K562 (cell line): Measurements from ENCODE around the gene DEFB108B. TPM values are rescaled to one million over a fixed set of nuclear protein-coding genes. Genes with fewer than 3 reads are reported as not detected.
A peak's percentile ranks its signal among the peaks of the same experiment; 100 is the strongest.
"Not testable (repeated sequence)": the region's sequence is repeated elsewhere in the genome, so short reads cannot be mapped to it uniquely, and the experiment has no call there.

Experiments
- ATAC-seq: fragments of 200-7000 bp; cut with Tn5 transposase; 3 replicates; pipeline ENCODE4 v1.9.1; 2020; ENCODE audit warnings: moderate library complexity
- BruUV-seq: library from RNA; stranded (reverse); fragments of 400-500 nt; replicated peaks from 2 replicates; lab custom pipeline; 2021; lab: Mats Ljungman, UMichigan
- CTCF ChIA-PET: fragments of 300-600 bp; formaldehyde crosslinking; extraction: SDS; loops from one replicate; lab custom pipeline; 2021; ENCODE audit warnings: low intra/inter-chr PET ratio; lab: Yijun Ruan, JAX
- POLR2A ChIA-PET: fragments of 300-600, 350-650 bp; sonication (Branson Sonifier 250); formaldehyde crosslinking; extraction: SDS; loops from one replicate; lab custom pipeline; 2021; ENCODE audit warnings: antibody characterized with exemption, inconsistent platforms; lab: Yijun Ruan, JAX
- DNase-seq, 4 experiments: peaks; one replicate each; pipeline versions ENCODE4 v3.0.0 to v3.0.0-alpha.2; 2011 to 2018; ENCODE audit warnings: low spot score in 3 of 4, mixed read lengths in 3 of 4; ENCODE audit errors: extremely low read depth in 1 of 4
- FAIRE-seq: peaks from 2 replicates; lab custom pipeline; 2011; peaks lifted over from hg19 to GRCh38; lab: Jason Lieb, UNC
- H2AFZ ChIP-seq: 2 replicates; pipeline ENCODE4 v1.6.0; 2011; ENCODE audit warnings: low read depth, low read length, control low read depth, inconsistent platforms
- H3K27ac ChIP-seq: fragments of 200-600 bp; 3 replicates; pipeline ENCODE4 v1.8.0; 2011; ENCODE audit warnings: low read depth, mild to moderate bottlenecking, control low read depth, inconsistent platforms, low read length, moderate library complexity, mixed read lengths; ENCODE audit errors: extremely low read depth
- H3K27me3 ChIP-seq, 2 experiments: fragments of 300-600 bp in 1 of 2; 2 replicates in 1 of 2; 3 replicates in 1 of 2; pipeline versions ENCODE4 v1.6.0 to v1.8.0; 2011; ENCODE audit warnings: inconsistent platforms in 2 of 2, low read length in 2 of 2, mild to moderate bottlenecking in 1 of 2, mixed read lengths in 1 of 2, moderate library complexity in 1 of 2; ENCODE audit not compliant: control insufficient read depth in 2 of 2, insufficient read depth in 2 of 2
- H3K36me3 ChIP-seq: fragments of 300-600 bp; 3 replicates; pipeline ENCODE4 v1.8.0; 2011; ENCODE audit warnings: mild to moderate bottlenecking, low read length, inconsistent platforms; ENCODE audit not compliant: control insufficient read depth, insufficient read depth
- H3K4me1 ChIP-seq, 2 experiments: fragments of 200-600 bp in 1 of 2; replicated peaks in 1 of 2; 2 replicates in 1 of 2; 3 replicates in 1 of 2; pipeline versions ENCODE4 v1.5.1 to v1.8.0; 2011; ENCODE audit warnings: inconsistent platforms in 2 of 2, low read length in 2 of 2, mild to moderate bottlenecking in 1 of 2, mixed read lengths in 1 of 2, moderate library complexity in 1 of 2; ENCODE audit not compliant: control insufficient read depth in 2 of 2, insufficient read depth in 2 of 2
- H3K4me2 ChIP-seq: 2 replicates; pipeline ENCODE4 v1.6.1; 2011; ENCODE audit warnings: low read length, control low read depth, inconsistent platforms, mixed read lengths; ENCODE audit not compliant: insufficient read depth
- H3K4me3 ChIP-seq: fragments of 200-600 bp; sonication (generic), shearing (Covaris generic); 2 replicates; pipeline ENCODE4 v1.5.1; 2016; ENCODE audit warnings: control low read depth, inconsistent platforms
- H3K79me2 ChIP-seq: fragments of 200-600 bp; 3 replicates; pipeline ENCODE4 v1.8.0; 2011; ENCODE audit warnings: low read length, inconsistent platforms; ENCODE audit not compliant: control insufficient read depth, insufficient read depth
- H3K9ac ChIP-seq, 2 experiments: 2 replicates each; pipeline versions ENCODE4 v1.6.0 to v1.6.1; 2011; ENCODE audit warnings: low read depth in 2 of 2, low read length in 2 of 2, control low read depth in 1 of 2, inconsistent platforms in 1 of 2, mild to moderate bottlenecking in 1 of 2, mixed read lengths in 1 of 2; ENCODE audit not compliant: insufficient read depth in 1 of 2
- H3K9me1 ChIP-seq: one replicate; pipeline ENCODE4 v1.6.0; 2011; ENCODE audit warnings: inconsistent platforms, mild to moderate bottlenecking, low read length, moderate library complexity; ENCODE audit not compliant: control insufficient read depth, insufficient read depth
- H3K9me3 ChIP-seq: replicated peaks from 2 replicates; pipeline ENCODE4 v1.5.1; 2011; ENCODE audit warnings: low read depth, low read length, inconsistent platforms; ENCODE audit not compliant: control insufficient read depth, insufficient read depth
- H4K20me1 ChIP-seq: replicated peaks from 2 replicates; pipeline ENCODE4 v1.6.1; 2011; ENCODE audit warnings: low read length, inconsistent platforms, mixed read lengths; ENCODE audit not compliant: control insufficient read depth, insufficient read depth
- TFE3 ChIP-seq: fragments of 450-650 bp; formaldehyde crosslinking; IDR thresholded peaks from 2 replicates; pipeline ENCODE4 v1.4.0; 2020; ENCODE audit warnings: mild to moderate bottlenecking, mixed read lengths
- WGBS: fragments of 100-300 bp; shearing (Covaris generic); methylation state at CpG from one replicate; pipeline ENCODE4 v1.1.6; 2016; ENCODE audit warnings: low coverage, mixed read lengths; ENCODE audit not compliant: insufficient coverage; ENCODE audit errors: missing lambda C conversion rate; 5-methylcytosine and 5-hydroxymethylcytosine counted together
- in situ Hi-C: fragments of 300-500 bp; cut with MboI; formaldehyde crosslinking; loops from 4 replicates; pipeline ENCODE4 v1.15.0; 2018; ENCODE audit warnings: inconsistent platforms, mixed read lengths
- intact Hi-C: fragments of 100-400 bp; cut with micrococcal nuclease; formaldehyde crosslinking; loops from 2 replicates; pipeline ENCODE4 v1.14.2; 2022
- polyA plus RNA-seq, 8 experiments: library from polyadenylated mRNA; depleted of rRNA in 4 of 8; stranded (reverse) in 5 of 8; unstranded in 3 of 8; fragments of >200 nt; fragmentation: Nextera tagmentation in 2 of 8; fragmentation: Illumina TruSeq in 1 of 8; extraction: Ambion mirVana in 2 of 8; extraction: Trizol in 1 of 8; gene quantifications; 2 replicates each; pipeline versions ENCODE4 v1.2.1 to v1.2.3, GENCODE V29; 2011 to 2014; ENCODE audit warnings: inconsistent platforms in 1 of 8, missing spikeins in 1 of 8
- total RNA-seq, 7 experiments: library from RNA; depleted of rRNA in 6 of 7; stranded (reverse); fragments of >200 nt in 6 of 7; fragmentation: Illumina TruSeq in 2 of 7; extraction: Trizol in 2 of 7; gene quantifications; 2 replicates each; pipeline versions ENCODE4 v1.2.1 to v1.2.3, GENCODE V29; 2011 to 2021; ENCODE audit warnings: low replicate concordance in 1 of 7
- TF ChIP-seq, protein P1 (sequence below): sonication (generic); formaldehyde crosslinking; IDR thresholded peaks from 2 replicates; pipeline ENCODE4 v1.9.0; 2022; ENCODE audit warnings: mild to moderate bottlenecking, missing genetic modification reagents

The DEFB108B gene
- total and polyA plus RNA-seq, 9 of the 15 experiments (the other 6 are each of a cell fraction or from before 2014, with no cell fraction given) = not detected

- H3K4me1 ChIP-seq, H3K36me3 ChIP-seq, CTCF ChIA-PET, H3K4me2 ChIP-seq, in situ Hi-C loops, H3K9ac ChIP-seq, H2AFZ ChIP-seq, DNase-seq, H3K27me3 ChIP-seq, H3K27ac ChIP-seq, H3K79me2 ChIP-seq, H3K9me1 ChIP-seq, ATAC-seq, H4K20me1 ChIP-seq, H3K9me3 ChIP-seq, POLR2A ChIA-PET, H3K4me3 ChIP-seq, FAIRE-seq, BruUV-seq: not testable (repeated sequence)
- 77% methylated on average over 12 of the region's 13 CpGs for WGBS
- intact Hi-C loops = loop anchor here (10.0 kb wide), 1 partner anchor 640 kb away; the partner anchor contains the start of gene CLPB
- peak; percentile 19; the same call in 1 of the 2 replicates for TF ChIP-seq TFE3 (CRISPR knock-in tag)
- TF ChIP-seq, protein P1, sequence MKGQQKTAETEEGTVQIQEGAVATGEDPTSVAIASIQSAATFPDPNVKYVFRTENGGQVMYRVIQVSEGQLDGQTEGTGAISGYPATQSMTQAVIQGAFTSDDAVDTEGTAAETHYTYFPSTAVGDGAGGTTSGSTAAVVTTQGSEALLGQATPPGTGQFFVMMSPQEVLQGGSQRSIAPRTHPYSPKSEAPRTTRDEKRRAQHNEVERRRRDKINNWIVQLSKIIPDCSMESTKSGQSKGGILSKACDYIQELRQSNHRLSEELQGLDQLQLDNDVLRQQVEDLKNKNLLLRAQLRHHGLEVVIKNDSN (CRISPR knock-in tag) = peak; percentile 38; the same call in 1 of the 2 replicates
Measured at GRCh38 chr11:71794386-71795040, 38.5 kb upstream of the DEFB108B start.

DNA sequence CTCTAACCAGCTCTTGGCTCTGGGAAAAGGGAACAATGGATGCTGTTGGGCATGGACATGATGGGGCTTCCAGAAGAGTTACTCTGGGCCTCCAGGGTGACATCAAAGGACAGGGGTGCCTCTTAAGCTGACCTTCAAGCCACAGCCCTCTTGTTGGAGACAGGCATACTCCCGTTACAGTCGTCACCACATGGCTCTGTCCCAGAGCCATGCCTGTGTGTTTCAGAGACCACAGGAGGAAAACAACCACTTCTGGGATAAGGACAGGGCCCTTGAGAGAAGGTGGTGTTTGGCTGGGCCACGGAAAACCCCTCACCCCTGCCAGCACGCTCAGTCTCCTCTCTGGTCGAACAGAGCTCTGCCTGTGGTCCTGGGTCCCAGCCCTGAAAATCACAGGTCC, 37.8 kb upstream of the DEFB108B start:
- H3K9me1 ChIP-seq, ATAC-seq, CTCF ChIA-PET, POLR2A ChIA-PET, H3K4me3 ChIP-seq, H2AFZ ChIP-seq, H3K4me1 ChIP-seq, H3K79me2 ChIP-seq, BruUV-seq, H4K20me1 ChIP-seq, in situ Hi-C loops, H3K9ac ChIP-seq, H3K9me3 ChIP-seq, DNase-seq, FAIRE-seq, H3K27me3 ChIP-seq, H3K4me2 ChIP-seq, H3K27ac ChIP-seq, H3K36me3 ChIP-seq: not testable (repeated sequence)
- intact Hi-C loops = loop anchor here (10.0 kb wide), 1 partner anchor 640 kb away; the partner anchor contains the start of gene CLPB
- WGBS = 79% methylated on average over 5 of the region's 5 CpGs

- H3K9me1 ChIP-seq, H3K9ac ChIP-seq, ATAC-seq, in situ Hi-C loops, H3K4me3 ChIP-seq, H4K20me1 ChIP-seq, BruUV-seq, CTCF ChIA-PET, H3K4me1 ChIP-seq, H3K27ac ChIP-seq, H3K4me2 ChIP-seq, FAIRE-seq, H3K36me3 ChIP-seq, H3K9me3 ChIP-seq, DNase-seq, H2AFZ ChIP-seq, H3K79me2 ChIP-seq, H3K27me3 ChIP-seq: not testable (repeated sequence)
- WGBS = 87% methylated on average over 16 of the region's 16 CpGs
- intact Hi-C loops = loop anchor here (10.0 kb wide), 1 partner anchor 639 kb away; the partner anchor contains the start of gene CLPB
- POLR2A ChIA-PET = interaction anchor here (0.6 kb wide), 1 partner anchor 83 kb away, joined by 3 read pairs; the partner anchor contains the start of gene DEFB131B
Measured at GRCh38 chr11:71796016-71796415, 37.0 kb upstream of the DEFB108B start.
